K562 (cell line): ENCODE data around the gene DIAPH1. TPM values are rescaled to one million over a fixed set of nuclear protein-coding genes. Genes with fewer than 3 reads are reported as not detected.

Experiments
- ATF6 ChIP-seq: sonication (generic); formaldehyde crosslinking; IDR thresholded peaks from 2 replicates; pipeline ENCODE4 v1.4.0; 2020; ENCODE audit warnings: mild to moderate bottlenecking, missing genetic modification reagents
- BCLAF1 ChIP-seq, 2 experiments: fragments of 450-650 bp in 1 of 2; IDR thresholded peaks; 2 replicates each; pipeline ENCODE4 v1.6.1; 2011 to 2017; ENCODE audit warnings: low read depth in 2 of 2, antibody characterized with exemption in 1 of 2, borderline replicate concordance in 1 of 2, low read length in 1 of 2, mild to moderate bottlenecking in 1 of 2, mixed read lengths in 1 of 2; ENCODE audit not compliant: control insufficient read depth in 1 of 2
- CTCF ChIP-seq, 3 experiments: IDR thresholded peaks in 2 of 3; conservative IDR thresholded peaks in 1 of 3; 2 replicates each; pipeline ENCODE4 v1.5.1; 2011 to 2012; ENCODE audit warnings: low read length in 3 of 3, mild to moderate bottlenecking in 3 of 3, control low read depth in 2 of 3, improper control_type of control experiment in 1 of 3, inconsistent platforms in 1 of 3, low read depth in 1 of 3, mixed read lengths in 1 of 3, moderate library complexity in 1 of 3; ENCODE audit not compliant: insufficient read depth in 2 of 3
- E2F3 ChIP-seq: fragments of 250-450 bp; sonication (Bioruptor Pico); IDR thresholded peaks from 2 replicates; pipeline ENCODE4 v1.4.0; 2020; ENCODE audit warnings: mild to moderate bottlenecking
- EHMT2 ChIP-seq: fragments of 450-650 bp; IDR thresholded peaks from 2 replicates; pipeline ENCODE4 v1.6.1; 2018; ENCODE audit warnings: antibody characterized with exemption
- GTF2A2 ChIP-seq: IDR thresholded peaks from 2 replicates; pipeline ENCODE4 v1.6.1; 2016; ENCODE audit warnings: mild to moderate bottlenecking, missing genetic modification characterization, missing compliant biosample characterization
- IFI16 ChIP-seq: fragments of 250-450 bp; sonication (Bioruptor Pico); IDR thresholded peaks from 2 replicates; pipeline ENCODE4 v2.1.2; 2022; ENCODE audit warnings: mild to moderate bottlenecking, inconsistent platforms
- NCOA4 ChIP-seq: fragments of 450-650 bp; IDR thresholded peaks from 2 replicates; pipeline ENCODE4 v1.6.1; 2018; ENCODE audit warnings: mild to moderate bottlenecking; ENCODE audit not compliant: partially characterized antibody
- NCOR1 ChIP-seq: fragments of 450-650 bp; IDR thresholded peaks from 2 replicates; pipeline ENCODE4 v1.6.1; 2016; ENCODE audit warnings: mild to moderate bottlenecking, moderate library complexity
- NR2C1 ChIP-seq, 2 experiments: fragments of 450-650 bp; IDR thresholded peaks; 2 replicates each; pipeline ENCODE4 v1.6.1; 2017; ENCODE audit warnings: mild to moderate bottlenecking in 2 of 2, antibody characterized with exemption in 1 of 2, inconsistent platforms in 1 of 2, missing compliant biosample characterization in 1 of 2, missing genetic modification characterization in 1 of 2
- SNAPC5 ChIP-seq: fragments of 250-450 bp; sonication (Bioruptor Pico); IDR thresholded peaks from 2 replicates; pipeline ENCODE4 v1.8.0; 2021; ENCODE audit warnings: moderate library complexity, mild to moderate bottlenecking, inconsistent platforms
- SRSF1 ChIP-seq: fragments of 200-400 bp; formaldehyde crosslinking; IDR thresholded peaks from 2 replicates; pipeline ENCODE4 v1.6.1; 2017; ENCODE audit warnings: mild to moderate bottlenecking, low read depth, low read length, moderate library complexity
- TEAD2 ChIP-seq: fragments of 450-650 bp; IDR thresholded peaks from 2 replicates; pipeline ENCODE4 v1.6.1; 2016; ENCODE audit warnings: missing genetic modification characterization, control low read depth, missing compliant biosample characterization
- ZNF41 ChIP-seq: fragments of 250-450 bp; sonication (Bioruptor Pico); conservative IDR thresholded peaks from 2 replicates; pipeline ENCODE4 v1.4.0; 2020; ENCODE audit warnings: mild to moderate bottlenecking
- ZNF449 ChIP-seq: fragments of 250-450 bp; sonication (Bioruptor Pico); IDR thresholded peaks from 2 replicates; pipeline ENCODE4 v1.8.0; 2022; ENCODE audit warnings: moderate library complexity, mild to moderate bottlenecking, inconsistent platforms
- ZNF644 ChIP-seq: fragments of 200-800 bp; sonication (Bioruptor generic); IDR thresholded peaks from 2 replicates; pipeline ENCODE4 v1.6.1; 2016; ENCODE audit warnings: low read depth, missing genetic modification characterization, missing compliant biosample characterization
- ZNF655 ChIP-seq: fragments of 250-450 bp; sonication (Bioruptor Pico); IDR thresholded peaks from 2 replicates; pipeline ENCODE4 v1.5.0; 2021
- ZZZ3 ChIP-seq: fragments of 450-650 bp; IDR thresholded peaks from 2 replicates; pipeline ENCODE4 v1.6.1; 2016; ENCODE audit warnings: antibody characterized with exemption, mild to moderate bottlenecking, moderate library complexity
- polyA plus RNA-seq, 8 experiments: library from polyadenylated mRNA; depleted of rRNA in 4 of 8; stranded (reverse) in 5 of 8; unstranded in 3 of 8; fragments of >200 nt; fragmentation: Nextera tagmentation in 2 of 8; fragmentation: Illumina TruSeq in 1 of 8; extraction: Ambion mirVana in 2 of 8; extraction: Trizol in 1 of 8; gene quantifications; 2 replicates each; pipeline versions ENCODE4 v1.2.1 to v1.2.3, GENCODE V29; 2011 to 2014; ENCODE audit warnings: inconsistent platforms in 1 of 8, missing spikeins in 1 of 8
- total RNA-seq, 7 experiments: library from RNA; depleted of rRNA in 6 of 7; stranded (reverse); fragments of >200 nt in 6 of 7; fragmentation: Illumina TruSeq in 2 of 7; extraction: Trizol in 2 of 7; gene quantifications; 2 replicates each; pipeline versions ENCODE4 v1.2.1 to v1.2.3, GENCODE V29; 2011 to 2021; ENCODE audit warnings: low replicate concordance in 1 of 7

Gene DIAPH1
- total and polyA plus RNA-seq, 9 of the 15 experiments (the other 6 are each of a cell fraction or from before 2014, with no cell fraction given) = 60.8 to 328 (median 97.8) TPM

GRCh38 chr5:141567513-141568117, 51.2 kb downstream of the DIAPH1 start (continued):
- TF ChIP-seq BCLAF1 (IDR thresholded peaks at IDR 0.05; ENCODE audit: borderline replicate concordance in 1 of 2, control insufficient read depth in 1 of 2, low read depth in 2 of 2, low read length in 1 of 2) = no peak
- peak; percentile 44 to 70 (median 66) for TF ChIP-seq CTCF (IDR thresholded peaks at IDR 0.05 in 2 of 3, conservative IDR thresholded peaks at IDR 0.05 in 1 of 3; ENCODE audit: insufficient read depth in 2 of 3, low read depth in 1 of 3, low read length in 3 of 3)
- TF ChIP-seq SRSF1 = no peak
- 0 out of 2 replicates have a peak, but pooled peaks have one; percentile 22 for TF ChIP-seq ZZZ3
- TF ChIP-seq ZNF41 (CRISPR knock-in tag) = no peak
- 0 out of 2 replicates have a peak, but pooled peaks have one; percentile 6 for TF ChIP-seq NCOR1
- TF ChIP-seq ZNF644 (tag) = no peak
- TF ChIP-seq SNAPC5 = no peak
- TF ChIP-seq EHMT2 = no peak
- no peak for TF ChIP-seq E2F3 (CRISPR knock-in tag)
- no peak for TF ChIP-seq GTF2A2 (tag)
- no peak for TF ChIP-seq TEAD2 (tag)
- no peak for TF ChIP-seq IFI16 (CRISPR knock-in tag)
- no peak for TF ChIP-seq ATF6 (CRISPR knock-in tag)
- no peak for TF ChIP-seq ZNF449
- no peak for TF ChIP-seq NR2C1 (IDR thresholded peaks at IDR 0.05)
- no peak for TF ChIP-seq NR2C1 (tag; IDR thresholded peaks at IDR 0.05)
- no peak for TF ChIP-seq ZNF655 (CRISPR knock-in tag)
- TF ChIP-seq NCOA4 = no peak
